ENCODE data around the gene PHOSPHO2.

Gene PHOSPHO2, protein sequence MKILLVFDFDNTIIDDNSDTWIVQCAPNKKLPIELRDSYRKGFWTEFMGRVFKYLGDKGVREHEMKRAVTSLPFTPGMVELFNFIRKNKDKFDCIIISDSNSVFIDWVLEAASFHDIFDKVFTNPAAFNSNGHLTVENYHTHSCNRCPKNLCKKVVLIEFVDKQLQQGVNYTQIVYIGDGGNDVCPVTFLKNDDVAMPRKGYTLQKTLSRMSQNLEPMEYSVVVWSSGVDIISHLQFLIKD

DNA sequence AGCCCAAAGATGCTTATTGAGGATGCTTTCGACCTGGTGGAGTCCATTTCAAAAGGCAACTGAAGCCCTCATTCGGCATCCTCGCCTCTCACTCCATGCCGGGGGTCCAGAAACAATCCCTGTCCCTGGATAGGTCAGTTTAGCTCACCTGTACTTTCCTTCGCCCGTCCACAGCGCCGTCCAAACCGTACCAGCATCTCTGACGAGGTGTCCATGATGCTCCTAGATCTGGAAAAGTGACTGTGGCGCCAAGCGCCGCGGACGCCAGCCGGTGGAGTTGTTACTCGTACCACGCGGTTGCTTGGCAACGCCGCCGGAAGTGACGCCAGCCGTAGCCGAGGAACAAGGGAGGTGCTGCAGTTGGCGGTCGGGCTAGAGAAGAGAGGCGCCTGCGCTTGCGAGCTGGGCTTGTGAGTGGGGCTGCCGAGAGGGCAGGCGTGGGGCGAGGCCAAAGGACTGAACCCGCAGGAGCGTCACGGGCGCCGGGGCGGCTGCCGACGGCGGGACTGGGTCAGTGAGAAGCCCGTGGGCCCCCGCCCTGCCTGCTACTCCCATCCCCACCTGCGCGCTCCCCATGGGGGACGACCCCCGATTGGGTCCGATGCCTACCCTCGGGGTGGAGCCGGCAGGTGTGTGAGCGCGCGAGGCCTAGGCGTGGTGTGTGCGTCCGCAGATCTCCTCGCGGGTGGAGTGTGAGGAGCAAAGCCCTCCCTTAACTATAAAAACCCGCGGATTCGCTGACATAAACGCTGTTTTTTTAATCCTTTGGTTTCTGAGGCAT, at the start of gene PHOSPHO2, which contains the start of gene CFAP210:
TSS of gene PHOSPHO2 (plus strand) at position 357 of the 781 bp plus-strand sequence. CDS start 6,503 bp downstream, outside the sequence.
TSS of gene CFAP210 (minus strand) at position 293 of the 781 bp plus-strand sequence. CDS start at position 215, 78 bp downstream.
- FAIRE-seq = peak; percentile 92

DNA sequence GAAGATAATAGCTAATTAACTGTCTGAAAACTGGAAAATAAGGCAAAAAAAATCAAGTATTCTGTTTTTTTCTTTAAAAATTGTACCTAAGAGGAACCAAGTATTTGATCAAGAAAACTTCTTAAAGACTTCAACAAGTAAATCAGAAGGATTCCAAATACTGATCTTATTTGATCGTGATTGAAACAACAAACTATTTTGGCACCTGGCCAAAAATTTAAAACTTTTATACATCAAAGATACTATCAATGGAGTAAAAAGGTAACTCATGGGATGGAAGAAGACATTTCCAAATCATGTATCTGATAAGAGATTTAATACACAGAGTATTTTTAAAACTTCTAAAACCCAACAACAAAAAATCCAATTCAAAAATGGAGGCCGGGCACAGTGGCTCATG, 46.8 kb upstream of the PHOSPHO2 start:
- peak; percentile 50 for FAIRE-seq

DNA sequence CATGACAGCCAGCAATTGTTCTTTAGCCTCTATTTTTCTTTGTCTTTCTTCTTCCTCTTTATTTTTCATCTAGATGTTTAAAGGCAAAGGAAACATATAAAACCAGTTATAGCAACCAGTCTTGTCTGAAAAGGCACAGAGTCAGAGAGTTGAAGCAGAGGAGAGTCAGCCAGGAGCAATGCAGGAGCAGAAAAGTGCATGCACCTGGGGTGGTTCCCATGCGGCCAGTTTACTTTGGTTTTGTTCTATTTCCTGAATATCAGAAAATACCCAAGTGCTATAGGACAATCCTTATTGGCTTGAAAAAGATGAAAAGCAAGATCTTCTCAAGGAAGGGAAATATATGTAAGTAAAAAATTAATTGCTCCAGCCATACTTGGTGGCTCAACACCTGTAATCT, 45.0 kb upstream of the PHOSPHO2 start:
- FAIRE-seq = no peak

DNA sequence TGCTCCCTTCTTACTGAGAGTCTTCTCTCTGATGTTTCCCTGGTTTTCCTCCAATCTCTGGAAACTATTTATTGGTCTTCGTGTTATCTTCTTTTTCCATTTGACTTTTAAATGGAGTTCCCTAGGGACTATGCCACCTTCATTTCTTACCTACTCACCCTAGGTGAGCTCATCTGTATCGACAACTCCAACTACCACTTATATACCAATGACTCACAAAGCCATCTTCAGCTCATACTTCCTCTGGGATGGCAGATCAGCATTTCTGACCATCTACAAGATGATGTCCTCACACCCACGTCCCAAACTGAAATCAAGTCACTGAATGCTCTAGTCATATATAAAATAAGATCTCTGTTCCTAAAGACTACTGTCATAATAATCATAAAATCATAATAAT, 40.6 kb upstream of the PHOSPHO2 start:
- FAIRE-seq = no peak

DNA sequence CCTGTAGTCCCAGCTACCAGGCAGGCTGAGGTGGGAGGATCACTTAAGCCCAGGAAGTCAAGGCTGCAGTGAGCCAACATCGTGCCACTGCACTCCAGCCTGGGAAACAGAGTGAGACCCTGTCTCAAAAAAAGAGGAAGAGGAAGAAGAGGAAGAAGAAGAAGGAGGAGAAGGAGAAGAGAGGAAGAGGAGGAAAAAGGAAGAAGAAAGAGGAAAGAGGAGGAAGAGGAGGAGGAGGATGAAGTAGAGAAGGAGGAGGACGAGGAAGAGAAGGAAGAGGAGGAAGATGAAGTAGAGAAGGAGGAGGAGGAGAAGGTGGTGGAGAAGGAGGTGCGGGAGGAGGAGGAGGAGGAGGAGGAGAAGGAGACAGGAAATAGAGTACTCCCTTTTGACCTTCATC, 38.1 kb upstream of the PHOSPHO2 start:
- no peak for FAIRE-seq

DNA sequence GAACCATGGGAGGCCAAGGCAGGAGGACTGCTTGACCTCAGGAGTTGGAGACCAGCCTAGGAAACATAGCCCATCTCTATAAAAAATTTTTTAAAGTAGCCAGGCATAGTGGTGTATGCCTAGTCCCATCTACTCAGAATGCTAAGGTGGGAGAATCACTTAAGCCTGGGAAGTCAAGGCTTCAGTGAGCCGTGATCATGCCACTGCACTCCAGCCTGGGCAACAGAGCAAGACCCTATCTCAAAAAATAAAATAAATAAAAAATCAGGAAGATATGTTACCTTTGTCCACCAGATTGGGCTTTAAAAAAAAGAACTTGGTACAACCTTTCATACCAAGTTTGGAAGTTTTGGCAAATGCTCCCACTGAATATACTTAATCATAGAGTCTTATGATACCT, 35.4 kb upstream of the PHOSPHO2 start:
- no peak for FAIRE-seq

DNA sequence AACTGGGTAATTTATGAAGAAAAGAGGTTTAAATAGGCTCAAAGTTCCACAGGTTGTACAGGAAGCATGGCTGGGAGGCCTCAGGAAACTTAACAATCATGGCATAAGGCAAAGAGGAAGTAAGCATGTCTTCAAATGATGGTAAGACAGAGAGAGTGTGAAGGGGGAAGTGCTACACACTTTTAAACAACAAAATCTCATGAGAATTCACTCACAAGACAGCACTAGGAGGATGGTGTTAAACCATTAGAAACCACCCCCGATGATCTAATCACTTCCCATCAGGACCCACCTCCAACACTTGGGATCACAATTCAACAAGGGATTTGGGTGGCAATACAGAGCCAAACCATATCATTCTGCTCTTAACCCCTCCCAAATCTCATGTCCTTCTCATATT, 34.9 kb upstream of the PHOSPHO2 start:
- no peak for FAIRE-seq

DNA sequence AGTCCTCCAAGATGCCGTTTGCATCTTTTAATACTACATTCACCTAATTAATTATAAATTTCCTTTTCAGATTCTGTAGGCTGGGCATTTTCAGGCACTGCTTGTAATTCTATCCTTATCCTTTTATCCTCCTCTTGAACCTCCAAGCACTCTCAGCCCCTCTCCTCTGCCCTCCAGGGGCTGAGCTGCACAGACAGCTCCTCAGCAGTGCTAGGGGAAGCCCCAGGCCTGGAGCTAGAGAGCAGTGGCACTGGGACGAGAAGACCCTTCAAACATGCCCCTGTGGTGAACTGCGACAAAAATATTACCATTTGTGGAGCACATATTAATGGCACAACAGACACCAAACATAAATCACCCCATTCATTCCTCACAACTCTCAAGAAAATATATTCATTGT, 33.0 kb upstream of the PHOSPHO2 start:
- FAIRE-seq = no peak

DNA sequence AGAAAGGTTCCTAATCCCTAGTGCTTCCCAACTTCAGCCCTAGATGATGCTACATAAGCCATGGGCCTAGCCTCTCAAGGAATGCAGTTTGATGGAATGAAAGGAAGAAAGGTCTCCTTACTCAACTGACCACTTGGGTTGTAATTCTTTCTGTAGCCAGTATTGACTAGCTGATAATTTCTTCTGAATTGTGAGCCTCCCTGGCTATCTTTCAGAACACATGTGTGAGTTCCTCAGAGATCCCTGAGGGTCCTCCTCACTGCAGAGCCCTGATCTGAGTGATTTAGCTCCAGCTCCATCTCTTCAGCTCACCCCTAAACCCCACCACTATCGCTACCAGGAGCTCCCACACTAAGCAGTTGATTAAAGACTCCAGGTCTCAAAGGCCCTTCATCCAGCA, 31.5 kb upstream of the PHOSPHO2 start:
- no peak for FAIRE-seq

DNA sequence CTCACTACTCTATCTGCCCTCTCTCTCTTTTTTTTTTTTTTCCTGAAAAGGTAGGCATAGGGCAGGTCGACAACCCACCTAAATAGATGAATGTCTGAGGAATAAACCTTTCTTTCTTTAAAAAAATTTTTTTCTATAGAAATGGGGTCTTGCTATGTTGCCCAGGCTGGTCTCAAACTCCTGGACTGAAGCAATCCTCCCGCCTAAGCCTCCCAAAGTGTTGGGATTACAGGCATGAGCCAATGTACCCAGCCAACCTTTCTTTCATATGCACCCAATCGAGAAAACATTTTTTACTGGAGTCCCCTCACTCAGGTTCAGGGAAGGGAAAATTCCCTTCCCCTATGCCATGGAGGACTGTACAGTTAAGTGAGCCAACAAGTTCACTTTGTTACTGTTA, 31.0 kb upstream of the PHOSPHO2 start:
- FAIRE-seq = no peak

DNA sequence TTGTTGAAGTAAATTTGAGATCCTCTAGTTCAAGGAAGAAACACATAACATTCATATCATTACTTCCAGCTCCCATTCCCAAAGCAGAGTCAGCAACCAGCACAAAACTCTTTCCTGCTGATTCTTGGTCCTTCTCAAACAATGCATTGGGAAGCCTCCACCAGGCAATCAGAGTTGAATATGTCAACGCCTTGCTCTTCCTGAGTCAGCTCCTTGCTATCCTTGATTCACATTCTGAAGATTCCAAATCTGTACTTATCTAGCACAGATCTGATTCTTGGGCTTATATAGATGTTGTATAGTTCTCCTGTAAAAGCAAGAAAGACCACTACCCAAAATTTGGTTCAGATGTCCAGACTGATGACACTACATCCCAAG, 29.7 kb upstream of the PHOSPHO2 start:
- FAIRE-seq = no peak

DNA sequence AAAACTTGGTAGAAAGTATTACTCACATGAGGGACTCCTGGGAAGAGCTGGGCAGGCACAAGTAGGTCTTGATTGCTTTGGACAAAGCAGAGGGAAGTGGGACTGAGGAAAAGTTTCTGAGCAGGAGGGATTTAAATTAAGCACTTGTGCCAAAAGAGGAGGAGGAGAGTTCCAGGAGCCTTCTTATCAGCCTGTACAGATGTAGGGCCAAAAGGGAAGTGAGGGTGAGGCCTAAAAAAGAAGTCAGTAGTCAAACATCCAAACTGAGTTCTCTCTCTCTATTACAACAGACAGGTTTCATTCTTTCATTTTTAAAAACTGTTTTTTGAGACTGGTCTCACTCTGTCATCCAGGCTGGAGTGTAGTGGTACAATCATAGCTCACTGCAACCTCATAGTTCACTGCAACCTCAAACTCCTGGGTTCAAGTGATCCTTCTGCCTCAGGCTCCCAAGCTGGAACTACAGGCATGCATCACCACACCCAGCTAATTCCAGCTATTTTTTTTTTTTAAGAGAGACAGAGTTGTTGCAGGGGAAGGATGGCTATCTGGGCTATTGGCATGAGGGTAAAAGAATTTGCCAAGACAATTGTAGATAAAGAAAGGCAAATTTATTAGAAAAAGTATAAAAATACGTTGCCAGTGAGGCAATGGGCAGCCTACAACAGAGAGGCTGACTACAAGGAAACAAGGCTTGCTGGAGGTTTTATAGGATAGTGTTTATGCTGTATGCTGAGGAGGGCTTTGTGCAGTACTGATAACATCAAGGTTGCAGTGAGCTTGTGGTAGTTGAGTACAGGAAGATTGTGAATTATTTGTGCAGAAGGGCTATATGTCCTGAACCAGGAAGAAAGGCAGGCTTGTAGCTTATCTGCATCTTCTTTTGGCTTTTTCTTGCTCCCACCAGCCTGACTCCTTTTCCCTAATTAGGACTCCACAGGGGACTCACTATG, 29.0 kb upstream of the PHOSPHO2 start:
- no peak for FAIRE-seq

DNA sequence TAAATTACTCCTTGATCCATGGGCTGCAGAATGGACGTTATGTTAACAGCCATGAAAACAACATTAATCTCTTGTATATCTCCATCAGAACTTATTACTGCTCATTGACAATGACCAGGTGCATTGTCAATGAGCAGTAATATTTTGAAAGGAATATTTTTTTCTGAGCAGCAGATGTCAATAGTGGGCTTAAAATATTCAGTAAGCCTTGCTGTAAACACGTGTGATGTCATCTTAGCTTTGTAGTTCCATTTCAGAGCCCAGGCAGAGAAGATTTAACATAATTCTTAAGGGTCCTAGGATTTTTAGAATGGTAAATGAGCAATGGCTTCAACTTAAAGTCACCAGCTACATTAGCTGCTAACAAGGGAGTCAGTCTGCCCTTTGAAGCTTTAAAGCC, 26.7 kb upstream of the PHOSPHO2 start:
- no peak for FAIRE-seq

DNA sequence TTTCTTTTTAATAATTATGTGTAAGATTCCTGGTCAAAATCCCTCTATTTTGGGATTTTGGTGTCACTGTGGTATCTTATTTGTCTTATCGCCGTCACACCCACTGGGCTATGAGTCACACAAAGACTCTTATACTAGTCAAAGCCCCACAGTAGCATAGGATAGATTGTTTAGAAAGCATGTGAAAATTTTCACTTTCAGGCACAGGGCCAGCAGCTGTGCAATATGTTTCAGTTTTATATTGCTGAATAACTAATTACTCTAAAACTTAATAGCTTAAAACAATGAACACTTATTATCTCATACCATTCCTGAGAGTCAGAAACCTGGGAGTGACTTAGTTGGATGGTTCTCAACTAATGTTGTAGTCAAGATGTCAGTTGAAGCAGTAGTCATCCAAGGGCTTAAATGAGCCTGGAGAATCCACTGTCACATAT, 24.0 kb upstream of the PHOSPHO2 start:
- FAIRE-seq = no peak

DNA sequence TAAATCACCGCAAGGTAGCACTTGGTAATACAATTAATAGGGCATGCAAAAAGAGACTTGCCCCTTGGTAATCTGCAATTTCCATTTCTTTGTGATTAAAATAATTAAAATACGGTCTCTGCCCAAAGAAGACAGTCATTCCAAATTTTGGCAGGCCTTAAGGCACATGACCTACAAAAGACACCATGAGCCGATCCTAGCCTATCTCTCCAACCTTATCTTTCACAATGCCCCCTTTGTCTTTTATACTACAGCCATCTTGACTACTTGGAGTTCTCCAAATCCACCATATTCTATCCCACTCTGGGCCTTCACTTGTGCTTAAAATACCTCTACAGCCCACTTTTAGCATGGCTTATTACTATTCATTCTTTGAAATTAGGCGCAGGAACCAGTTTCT, 23.3 kb upstream of the PHOSPHO2 start:
- FAIRE-seq = no peak

DNA sequence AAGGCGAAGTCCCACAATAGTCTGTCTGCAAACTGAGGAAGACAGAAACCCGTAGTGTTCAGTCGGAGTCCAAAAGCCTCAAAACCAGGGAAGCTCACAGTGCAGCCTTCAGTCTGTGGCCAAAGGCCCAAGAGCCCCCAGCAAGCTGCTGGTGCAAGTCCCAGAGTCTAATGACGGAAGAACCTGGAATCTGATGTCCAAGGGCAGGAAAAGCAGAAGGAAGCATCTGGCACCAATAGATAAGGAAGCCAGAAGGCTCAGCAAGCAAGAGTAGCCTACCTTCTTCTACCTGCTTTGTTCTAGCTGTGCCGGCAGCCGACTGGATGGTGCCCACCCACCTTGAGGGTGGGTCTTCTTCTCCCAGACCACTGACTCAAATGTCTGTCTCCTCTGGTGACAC, 21.9 kb upstream of the PHOSPHO2 start:
- FAIRE-seq = no peak

DNA sequence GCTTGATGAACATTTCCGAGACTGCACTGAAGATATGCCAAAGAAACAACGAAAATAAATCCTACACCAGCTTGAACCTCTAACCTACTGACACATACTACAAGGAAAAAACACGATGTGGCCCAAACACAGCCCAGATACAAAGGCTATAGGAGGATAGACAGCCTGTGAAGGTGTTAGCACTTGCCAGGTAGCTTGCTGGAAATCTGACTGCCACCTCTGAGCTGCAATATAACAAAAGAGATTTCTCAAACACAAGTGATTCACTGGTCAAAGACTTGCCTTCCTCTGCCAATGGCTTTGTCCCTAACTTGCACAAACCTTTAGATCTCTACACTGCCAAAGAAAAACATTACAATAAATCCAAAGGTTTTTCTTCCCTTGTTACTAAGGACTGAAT, 21.2 kb upstream of the PHOSPHO2 start:
- FAIRE-seq = no peak

DNA sequence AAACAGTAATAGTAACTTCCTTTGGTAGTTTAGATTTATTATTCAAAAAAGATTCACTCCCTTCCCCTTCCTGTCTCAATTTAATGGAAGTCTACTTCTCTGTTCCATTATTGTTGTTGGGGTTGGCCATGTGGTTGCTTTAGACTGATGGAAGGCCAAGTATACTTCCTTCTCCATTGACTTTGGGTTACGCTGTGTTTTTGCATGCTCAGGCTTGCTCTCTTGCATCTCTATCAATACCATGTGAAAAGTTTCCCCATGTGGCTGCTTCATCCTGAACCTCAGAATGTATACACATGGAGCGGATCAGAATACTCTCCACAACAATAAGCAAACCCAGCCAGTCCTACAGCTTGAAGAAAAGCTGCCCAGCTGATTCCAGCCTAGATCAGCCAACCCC, 20.3 kb upstream of the PHOSPHO2 start:
- FAIRE-seq = no peak

DNA sequence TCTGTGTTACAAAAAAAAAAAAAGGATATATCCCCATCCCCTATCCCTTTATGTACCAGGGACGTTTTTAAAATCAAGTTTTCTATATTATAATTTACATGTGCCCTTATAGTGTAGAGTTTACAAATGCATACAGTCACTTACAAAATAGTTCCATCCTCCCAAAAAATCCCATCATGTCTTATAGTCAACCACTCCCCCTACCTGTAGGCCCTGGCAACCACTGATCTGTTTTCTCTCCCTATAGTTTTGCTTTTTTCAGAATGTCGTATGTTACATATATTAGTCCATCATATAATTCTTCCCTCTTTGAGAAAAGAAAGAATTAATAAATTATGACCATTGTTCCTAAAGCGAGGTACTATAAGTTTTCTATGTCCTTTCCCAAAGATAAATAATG, 17.9 kb upstream of the PHOSPHO2 start:
- no peak for FAIRE-seq

DNA sequence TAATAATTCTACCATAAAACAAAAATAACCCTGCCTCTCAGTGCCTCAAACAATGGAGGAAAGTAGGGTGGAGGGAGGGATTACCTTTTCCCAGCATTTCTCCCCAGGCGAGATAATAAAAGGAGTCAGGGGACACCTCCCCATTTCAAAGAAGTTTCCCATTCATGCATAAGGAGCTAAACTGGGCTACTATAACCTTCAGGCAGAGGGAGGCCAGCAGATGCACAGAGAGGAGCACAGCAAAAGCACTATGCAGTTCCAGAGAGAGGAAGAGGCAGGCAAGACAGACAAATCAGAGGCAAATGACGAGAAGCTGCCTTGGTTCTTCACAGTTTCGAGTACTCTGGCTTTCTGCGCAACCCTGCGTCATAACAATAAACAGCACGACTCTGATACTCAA, 17.4 kb upstream of the PHOSPHO2 start:
- FAIRE-seq = no peak

DNA sequence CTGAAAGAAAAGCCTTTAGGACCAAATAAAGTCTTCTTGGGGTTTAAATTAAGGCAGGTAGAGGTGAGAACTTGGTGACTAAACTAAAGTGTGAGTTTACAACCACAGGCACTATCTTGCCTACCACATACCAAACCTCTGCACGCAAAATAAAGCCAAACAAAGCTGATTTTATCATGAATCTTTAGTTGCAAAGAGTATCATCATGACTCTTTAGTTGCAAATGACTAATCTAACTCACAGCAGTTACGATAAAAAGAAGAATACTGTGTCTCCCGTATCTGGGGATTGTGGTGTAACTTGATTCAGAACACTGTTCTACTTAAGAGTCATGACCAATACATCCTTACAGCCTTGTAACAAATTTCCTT, 11.2 kb upstream of the PHOSPHO2 start:
- FAIRE-seq = no peak

DNA sequence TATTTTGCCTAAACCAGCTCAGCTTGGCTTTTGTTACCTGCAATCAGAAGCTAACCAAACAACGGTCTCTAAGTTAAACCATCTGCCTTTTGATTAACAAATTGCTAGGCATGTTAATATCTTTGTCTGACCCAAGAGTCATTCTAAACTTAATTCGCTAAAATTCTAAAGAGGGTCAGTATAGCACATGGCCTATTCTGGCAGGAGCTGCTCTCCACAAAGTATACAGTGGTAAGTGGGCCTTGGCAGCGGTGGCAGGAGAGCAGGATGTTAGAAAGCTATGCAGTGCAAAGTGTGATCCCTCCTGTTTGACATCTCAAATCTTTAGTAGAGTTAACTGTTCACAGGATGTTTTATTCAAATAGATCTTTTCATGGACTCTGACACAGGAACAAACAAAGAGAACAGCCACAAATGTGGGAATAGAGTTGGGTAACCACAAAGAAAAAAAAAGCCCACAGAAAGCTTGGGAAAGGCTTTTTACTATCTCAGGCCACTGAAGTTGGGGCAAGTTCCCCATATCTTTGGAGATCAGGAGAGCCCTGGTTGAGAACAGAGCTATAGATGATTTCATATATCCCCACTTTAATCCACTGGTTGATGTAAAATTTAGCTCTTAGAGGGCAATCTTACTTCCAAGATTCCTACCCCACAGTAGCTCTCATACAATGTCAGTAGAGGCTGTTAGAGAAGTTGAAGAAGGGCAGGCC, 10.7 kb upstream of the PHOSPHO2 start:
- no peak for FAIRE-seq

DNA sequence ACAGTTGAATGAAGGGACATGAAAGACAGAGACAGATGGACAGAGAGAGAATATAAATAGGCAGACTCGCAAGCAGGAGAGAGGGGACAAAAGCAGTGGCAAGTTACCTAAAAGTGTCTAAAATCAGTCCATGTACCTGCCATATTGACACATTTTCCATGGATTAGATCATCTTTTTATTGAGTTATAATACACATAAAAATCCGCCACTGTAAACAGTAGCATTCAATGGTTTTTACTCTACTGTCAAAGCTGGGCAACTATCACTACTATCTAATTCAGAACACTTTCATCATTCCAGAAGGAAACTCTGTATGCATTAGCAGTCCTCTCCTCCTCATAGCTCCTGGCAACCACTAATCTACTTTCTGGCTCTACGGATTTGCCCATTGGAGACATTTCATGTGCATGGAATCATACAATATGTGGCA, 10.1 kb upstream of the PHOSPHO2 start:
- no peak for FAIRE-seq

All from endometrium (tissue), 2 donors.